Measurements from ENCODE around the gene GAGE12C. TPM values are rescaled to one million over a fixed set of nuclear protein-coding genes. Genes with fewer than 3 reads are reported as not detected.
"Not testable (repeated sequence)": the region's sequence is repeated elsewhere in the genome, so short reads cannot be mapped to it uniquely, and the experiment has no call there.

The GAGE12C gene, protein sequence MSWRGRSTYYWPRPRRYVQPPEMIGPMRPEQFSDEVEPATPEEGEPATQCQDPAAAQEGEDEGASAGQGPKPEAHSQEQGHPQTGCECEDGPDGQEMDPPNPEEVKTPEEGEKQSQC
- total RNA-seq = not detected

DNA sequence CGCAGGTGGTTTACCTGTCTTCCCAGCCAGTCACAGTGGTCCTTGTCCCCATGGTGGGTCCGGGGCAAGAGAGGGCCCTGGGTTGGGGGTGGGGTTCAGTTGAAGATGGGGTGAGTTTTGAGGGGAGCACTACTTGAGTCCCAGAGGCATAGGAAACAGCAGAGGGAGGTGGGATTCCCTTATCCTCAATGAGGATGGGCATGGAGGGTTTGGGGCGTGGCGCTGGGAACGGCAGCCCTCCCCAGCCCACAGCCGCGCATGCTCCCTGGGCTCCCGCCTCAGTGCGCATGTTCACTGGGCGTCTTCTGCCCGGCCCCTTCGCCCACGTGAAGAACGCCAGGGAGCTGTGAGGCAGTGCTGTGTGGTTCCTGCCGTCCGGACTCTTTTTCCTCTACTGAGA, at the start of gene GAGE12C:
TSS of gene GAGE12C (plus strand) at position 301 of the 400 bp plus-strand sequence. CDS start 1,155 bp downstream, outside the sequence.
- not testable (repeated sequence) for DNase-seq, H3K4me1 Mint-ChIP-seq, H3K4me3 Mint-ChIP-seq, H3K27ac Mint-ChIP-seq, H3K36me3 Mint-ChIP-seq, H3K27me3 Mint-ChIP-seq, H3K9me3 Mint-ChIP-seq

DNA sequence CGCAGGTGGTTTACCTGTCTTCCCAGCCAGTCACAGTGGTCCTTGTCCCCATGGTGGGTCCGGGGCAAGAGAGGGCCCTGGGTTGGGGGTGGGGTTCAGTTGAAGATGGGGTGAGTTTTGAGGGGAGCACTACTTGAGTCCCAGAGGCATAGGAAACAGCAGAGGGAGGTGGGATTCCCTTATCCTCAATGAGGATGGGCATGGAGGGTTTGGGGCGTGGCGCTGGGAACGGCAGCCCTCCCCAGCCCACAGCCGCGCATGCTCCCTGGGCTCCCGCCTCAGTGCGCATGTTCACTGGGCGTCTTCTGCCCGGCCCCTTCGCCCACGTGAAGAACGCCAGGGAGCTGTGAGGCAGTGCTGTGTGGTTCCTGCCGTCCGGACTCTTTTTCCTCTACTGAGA, 9.5 kb downstream of the GAGE12C start, which contains the start of gene GAGE12D:
TSS of gene GAGE12D (plus strand) at position 301 of the 400 bp plus-strand sequence. CDS start 1,155 bp downstream, outside the sequence.
- H3K36me3 Mint-ChIP-seq, DNase-seq, H3K9me3 Mint-ChIP-seq, H3K4me3 Mint-ChIP-seq, H3K27me3 Mint-ChIP-seq, H3K4me1 Mint-ChIP-seq, H3K27ac Mint-ChIP-seq: not testable (repeated sequence)

DNA sequence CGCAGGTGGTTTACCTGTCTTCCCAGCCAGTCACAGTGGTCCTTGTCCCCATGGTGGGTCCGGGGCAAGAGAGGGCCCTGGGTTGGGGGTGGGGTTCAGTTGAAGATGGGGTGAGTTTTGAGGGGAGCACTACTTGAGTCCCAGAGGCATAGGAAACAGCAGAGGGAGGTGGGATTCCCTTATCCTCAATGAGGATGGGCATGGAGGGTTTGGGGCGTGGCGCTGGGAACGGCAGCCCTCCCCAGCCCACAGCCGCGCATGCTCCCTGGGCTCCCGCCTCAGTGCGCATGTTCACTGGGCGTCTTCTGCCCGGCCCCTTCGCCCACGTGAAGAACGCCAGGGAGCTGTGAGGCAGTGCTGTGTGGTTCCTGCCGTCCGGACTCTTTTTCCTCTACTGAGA, 19.0 kb downstream of the GAGE12C start, which contains the start of gene GAGE12E:
TSS of gene GAGE12E (plus strand) at position 301 of the 400 bp plus-strand sequence. CDS start 1,155 bp downstream, outside the sequence.
- DNase-seq, H3K4me1 Mint-ChIP-seq, H3K27me3 Mint-ChIP-seq, H3K27ac Mint-ChIP-seq, H3K36me3 Mint-ChIP-seq, H3K9me3 Mint-ChIP-seq, H3K4me3 Mint-ChIP-seq: not testable (repeated sequence)

DNA sequence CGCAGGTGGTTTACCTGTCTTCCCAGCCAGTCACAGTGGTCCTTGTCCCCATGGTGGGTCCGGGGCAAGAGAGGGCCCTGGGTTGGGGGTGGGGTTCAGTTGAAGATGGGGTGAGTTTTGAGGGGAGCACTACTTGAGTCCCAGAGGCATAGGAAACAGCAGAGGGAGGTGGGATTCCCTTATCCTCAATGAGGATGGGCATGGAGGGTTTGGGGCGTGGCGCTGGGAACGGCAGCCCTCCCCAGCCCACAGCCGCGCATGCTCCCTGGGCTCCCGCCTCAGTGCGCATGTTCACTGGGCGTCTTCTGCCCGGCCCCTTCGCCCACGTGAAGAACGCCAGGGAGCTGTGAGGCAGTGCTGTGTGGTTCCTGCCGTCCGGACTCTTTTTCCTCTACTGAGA, 28.6 kb downstream of the GAGE12C start, which contains the start of gene GAGE12F:
TSS of gene GAGE12F (plus strand) at position 301 of the 400 bp plus-strand sequence. CDS start 1,155 bp downstream, outside the sequence.
- not testable (repeated sequence) for H3K27me3 Mint-ChIP-seq, DNase-seq, H3K9me3 Mint-ChIP-seq, H3K4me3 Mint-ChIP-seq, H3K27ac Mint-ChIP-seq, H3K4me1 Mint-ChIP-seq, H3K36me3 Mint-ChIP-seq

DNA sequence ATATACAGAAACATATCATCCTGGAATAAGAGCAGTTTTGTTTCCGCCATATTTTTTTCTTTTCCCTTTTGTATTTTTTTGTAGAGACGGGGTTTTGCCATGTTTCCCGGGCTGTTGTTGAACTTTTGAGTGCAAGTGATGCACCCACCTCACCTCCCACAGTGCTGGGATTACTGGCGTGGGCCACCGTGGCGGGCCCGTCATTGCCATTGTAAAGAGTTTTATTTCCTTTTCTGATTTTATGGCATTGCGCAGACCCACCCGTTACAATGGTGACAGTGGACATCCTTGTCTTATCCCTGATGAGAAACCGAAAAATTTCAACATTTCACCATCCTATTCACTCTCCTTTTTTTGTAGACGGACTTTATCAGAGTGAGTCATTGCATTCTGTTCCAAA, 36.8 kb downstream of the GAGE12C start:
- not testable (repeated sequence) for H3K27me3 Mint-ChIP-seq, H3K27ac Mint-ChIP-seq, H3K4me1 Mint-ChIP-seq, H3K9me3 Mint-ChIP-seq, H3K36me3 Mint-ChIP-seq, H3K4me3 Mint-ChIP-seq, DNase-seq

DNA sequence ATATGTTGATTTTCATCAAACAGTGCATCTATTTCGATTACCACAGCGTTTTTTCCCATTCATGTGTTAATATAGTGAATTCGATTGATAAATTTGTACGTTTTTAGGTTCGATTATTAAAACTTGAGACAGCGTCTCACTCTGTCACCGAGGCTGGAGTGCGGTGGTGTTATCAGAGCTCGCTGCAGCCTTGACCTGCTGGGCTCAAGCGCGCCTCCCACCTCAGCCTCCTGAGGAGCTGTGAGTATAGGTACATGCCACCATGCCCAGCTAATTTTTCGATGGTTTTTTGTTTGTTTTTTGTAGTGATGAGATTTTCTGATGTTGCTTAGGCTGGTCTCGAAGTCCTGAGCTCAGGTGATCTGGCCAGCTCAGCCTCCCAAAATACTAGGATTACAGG, 37.2 kb downstream of the GAGE12C start:
- not testable (repeated sequence) for H3K27ac Mint-ChIP-seq, H3K27me3 Mint-ChIP-seq, H3K4me3 Mint-ChIP-seq, H3K9me3 Mint-ChIP-seq, DNase-seq, H3K36me3 Mint-ChIP-seq, H3K4me1 Mint-ChIP-seq

DNA sequence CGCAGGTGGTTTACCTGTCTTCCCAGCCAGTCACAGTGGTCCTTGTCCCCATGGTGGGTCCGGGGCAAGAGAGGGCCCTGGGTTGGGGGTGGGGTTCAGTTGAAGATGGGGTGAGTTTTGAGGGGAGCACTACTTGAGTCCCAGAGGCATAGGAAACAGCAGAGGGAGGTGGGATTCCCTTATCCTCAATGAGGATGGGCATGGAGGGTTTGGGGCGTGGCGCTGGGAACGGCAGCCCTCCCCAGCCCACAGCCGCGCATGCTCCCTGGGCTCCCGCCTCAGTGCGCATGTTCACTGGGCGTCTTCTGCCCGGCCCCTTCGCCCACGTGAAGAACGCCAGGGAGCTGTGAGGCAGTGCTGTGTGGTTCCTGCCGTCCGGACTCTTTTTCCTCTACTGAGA, 38.1 kb downstream of the GAGE12C start, which contains the start of gene GAGE12G:
TSS of gene GAGE12G (plus strand) at position 301 of the 400 bp plus-strand sequence. CDS start 1,155 bp downstream, outside the sequence.
- H3K27me3 Mint-ChIP-seq, H3K4me3 Mint-ChIP-seq: not testable (repeated sequence)

DNA sequence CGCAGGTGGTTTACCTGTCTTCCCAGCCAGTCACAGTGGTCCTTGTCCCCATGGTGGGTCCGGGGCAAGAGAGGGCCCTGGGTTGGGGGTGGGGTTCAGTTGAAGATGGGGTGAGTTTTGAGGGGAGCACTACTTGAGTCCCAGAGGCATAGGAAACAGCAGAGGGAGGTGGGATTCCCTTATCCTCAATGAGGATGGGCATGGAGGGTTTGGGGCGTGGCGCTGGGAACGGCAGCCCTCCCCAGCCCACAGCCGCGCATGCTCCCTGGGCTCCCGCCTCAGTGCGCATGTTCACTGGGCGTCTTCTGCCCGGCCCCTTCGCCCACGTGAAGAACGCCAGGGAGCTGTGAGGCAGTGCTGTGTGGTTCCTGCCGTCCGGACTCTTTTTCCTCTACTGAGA, 47.7 kb downstream of the GAGE12C start, which contains the start of gene GAGE12H:
TSS of gene GAGE12H (plus strand) at position 301 of the 400 bp plus-strand sequence. CDS start 1,155 bp downstream, outside the sequence.
- H3K4me1 Mint-ChIP-seq, H3K4me3 Mint-ChIP-seq, H3K36me3 Mint-ChIP-seq, H3K27me3 Mint-ChIP-seq, H3K9me3 Mint-ChIP-seq, DNase-seq, H3K27ac Mint-ChIP-seq: not testable (repeated sequence)

More for the DNA sequence above, 38.1 kb downstream of the GAGE12C start, which contains the start of gene GAGE12G:
- not testable (repeated sequence) for DNase-seq, H3K27ac Mint-ChIP-seq, H3K9me3 Mint-ChIP-seq, H3K4me1 Mint-ChIP-seq, H3K36me3 Mint-ChIP-seq

Other genes starting within 250 kb of the GAGE12C start
- not detected for gene GAGE10, start 228.5 kb upstream of the GAGE12C start, total RNA-seq
- gene GAGE12J, start 210.1 kb upstream of the GAGE12C start, total RNA-seq = not detected
- not detected for gene GAGE13, start 200.6 kb upstream of the GAGE12C start, total RNA-seq
- gene GAGE12D, start 9.6 kb downstream of the GAGE12C start, total RNA-seq = not detected
- gene GAGE12E, start 19.1 kb downstream of the GAGE12C start, total RNA-seq = not detected
- gene GAGE12F, start 28.7 kb downstream of the GAGE12C start, total RNA-seq = not detected
- not detected for gene GAGE12G, start 38.2 kb downstream of the GAGE12C start, total RNA-seq
- not detected for gene GAGE12H, start 47.8 kb downstream of the GAGE12C start, total RNA-seq
- not detected for gene GAGE2A, start 57.3 kb downstream of the GAGE12C start, total RNA-seq
- not detected for gene GAGE1, start 66.8 kb downstream of the GAGE12C start, total RNA-seq
- not detected for gene PAGE1, start 163.8 kb downstream of the GAGE12C start, total RNA-seq